Measurements from ENCODE around the gene PCSK5. TPM values are rescaled to one million over a fixed set of nuclear protein-coding genes. Genes with fewer than 3 reads are reported as not detected.

The PCSK5 gene
- total RNA-seq, 1 experiment from 2014 or later: 7.5 TPM

DNA sequence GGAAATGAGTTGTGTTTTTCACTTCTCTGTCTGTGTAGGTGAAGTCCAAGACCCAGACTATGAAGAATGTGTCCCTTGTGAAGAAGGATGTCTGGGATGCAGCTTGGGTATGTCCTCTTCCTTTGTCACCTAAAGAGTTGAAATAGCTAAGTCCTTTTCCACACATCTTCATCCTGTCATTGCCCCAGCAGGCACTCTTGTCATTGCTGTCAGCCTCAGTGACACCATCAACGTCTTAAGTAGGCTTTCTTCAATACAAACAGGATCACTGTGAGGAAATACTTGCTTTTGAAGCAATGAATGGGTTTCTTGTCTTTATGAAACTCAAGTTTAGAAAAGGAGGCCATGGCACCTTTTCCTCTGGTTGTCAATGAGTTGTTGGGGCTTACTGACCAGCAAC lies 350.1 kb downstream of the PCSK5 start:
- no peak overlapping the region for H3K14ac ChIP-seq (ENCODE audit: insufficient read depth, low read length)
- no CpG with 5 or more reads among the region's 1 CpG for WGBS (ENCODE audit: extremely low coverage, insufficient read length, low lambda C conversion rate)
- no peak overlapping the region for H2AFZ ChIP-seq (ENCODE audit: low read length)
- no peak overlapping the region for H2BK15ac ChIP-seq (ENCODE audit: low read depth, low read length)
- peak overlapping the region in 1 of 3 experiments; percentile 70; a peak in 1 of 7 replicates for H3K27ac Mint-ChIP-seq
- H3K4me1 Mint-ChIP-seq: no peaks in the 10 kb centered on the region
- no peak overlapping the region for H3T11ph ChIP-seq (ENCODE audit: low read length)
- H3K9me3 Mint-ChIP-seq: no peaks in the 10 kb centered on the region
- no peaks in the 10 kb centered on the region for H3K79me1 ChIP-seq (ENCODE audit: insufficient read depth, low read depth, low read length, poor library complexity, severe bottlenecking)
- H3K4me2 ChIP-seq (ENCODE audit: insufficient read depth, insufficient read length, low read length): no peak overlapping the region
- H2AK5ac ChIP-seq (ENCODE audit: insufficient read length, low read length): no peak overlapping the region
- H4K8ac ChIP-seq (replicated peaks; ENCODE audit: insufficient read length, low read depth, low read length): no peak overlapping the region
- no peak overlapping the region for H2BK120ac ChIP-seq (ENCODE audit: low read depth, low read length, poor library complexity, severe bottlenecking)
- no peaks in the 10 kb centered on the region for H3K27me3 ChIP-seq (ENCODE audit: insufficient read depth, low read length)
- no peaks in the 10 kb centered on the region for H4K20me1 ChIP-seq (ENCODE audit: control insufficient read depth, insufficient read depth, insufficient read length)
- H3K9me3 ChIP-seq (ENCODE audit: control insufficient read depth, low read depth, low read length): no peaks in the 10 kb centered on the region
- no peak overlapping the region for H4K5ac ChIP-seq (ENCODE audit: insufficient read length, low read depth, low read length)
- no peaks in the 10 kb centered on the region for H3K79me2 ChIP-seq (ENCODE audit: insufficient read depth, low read length)
- no peak for DNase-seq
- H3K27ac ChIP-seq (ENCODE audit: insufficient read length, low read depth, low read length): no peak overlapping the region
- no peak overlapping the region for H4K91ac ChIP-seq (ENCODE audit: insufficient read length, low read depth, low read length)
- no peak overlapping the region for H3K56ac ChIP-seq (ENCODE audit: insufficient read length, low read depth, low read length)
- no peak overlapping the region for H2BK5ac ChIP-seq (ENCODE audit: insufficient read length, low read length)
- H3K23ac ChIP-seq (ENCODE audit: insufficient read length, low read depth, low read length): no peak overlapping the region
- H3K4ac ChIP-seq (ENCODE audit: low read depth, low read length): no peak overlapping the region
- no peak overlapping the region for H2BK20ac ChIP-seq (ENCODE audit: low read depth, low read length, poor library complexity, severe bottlenecking)
- no peaks in the 10 kb centered on the region for H3K36me3 Mint-ChIP-seq (ENCODE audit: insufficient read depth in 1 of 3, low read depth in 3 of 3)
- TF ChIP-seq, protein P1, sequence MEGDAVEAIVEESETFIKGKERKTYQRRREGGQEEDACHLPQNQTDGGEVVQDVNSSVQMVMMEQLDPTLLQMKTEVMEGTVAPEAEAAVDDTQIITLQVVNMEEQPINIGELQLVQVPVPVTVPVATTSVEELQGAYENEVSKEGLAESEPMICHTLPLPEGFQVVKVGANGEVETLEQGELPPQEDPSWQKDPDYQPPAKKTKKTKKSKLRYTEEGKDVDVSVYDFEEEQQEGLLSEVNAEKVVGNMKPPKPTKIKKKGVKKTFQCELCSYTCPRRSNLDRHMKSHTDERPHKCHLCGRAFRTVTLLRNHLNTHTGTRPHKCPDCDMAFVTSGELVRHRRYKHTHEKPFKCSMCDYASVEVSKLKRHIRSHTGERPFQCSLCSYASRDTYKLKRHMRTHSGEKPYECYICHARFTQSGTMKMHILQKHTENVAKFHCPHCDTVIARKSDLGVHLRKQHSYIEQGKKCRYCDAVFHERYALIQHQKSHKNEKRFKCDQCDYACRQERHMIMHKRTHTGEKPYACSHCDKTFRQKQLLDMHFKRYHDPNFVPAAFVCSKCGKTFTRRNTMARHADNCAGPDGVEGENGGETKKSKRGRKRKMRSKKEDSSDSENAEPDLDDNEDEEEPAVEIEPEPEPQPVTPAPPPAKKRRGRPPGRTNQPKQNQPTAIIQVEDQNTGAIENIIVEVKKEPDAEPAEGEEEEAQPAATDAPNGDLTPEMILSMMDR (conservative IDR thresholded peaks at IDR 0.05): no peak
- no peaks in the 10 kb centered on the region for H3K4me1 ChIP-seq (ENCODE audit: insufficient read depth, low read length)
- no peak overlapping the region for H3K9ac ChIP-seq (ENCODE audit: extremely low read depth, insufficient read length, low read length)
- H3K27me3 Mint-ChIP-seq (ENCODE audit: low read depth): no peaks in the 10 kb centered on the region
- H3K18ac ChIP-seq (ENCODE audit: insufficient read length, low read depth, low read length): no peak overlapping the region
- H3K23me2 ChIP-seq (ENCODE audit: insufficient read length, low read depth, low read length, poor library complexity, severe bottlenecking): no peaks in the 10 kb centered on the region
- H2BK12ac ChIP-seq (ENCODE audit: insufficient read length, low read depth, low read length): no peak overlapping the region
- no peak overlapping the region for H3K4me3 Mint-ChIP-seq

Measured in H9 (cell line).